Measurements from ENCODE around the gene EFCAB6.

Gene EFCAB6

GRCh38 chr22:43739851-43740379 lies 72.2 kb downstream of the EFCAB6 start:
- TF ChIP-seq POLR2AphosphoS5 (IDR thresholded peaks at IDR 0.05; ENCODE audit: low read depth, low read length) (no peak), TAF1 (IDR thresholded peaks at IDR 0.05; ENCODE audit: borderline replicate concordance, low read depth, low read length) (no peak)
- FAIRE-seq: no peak
- no peak for DNase-seq (ENCODE audit: insufficient read length)

DNA sequence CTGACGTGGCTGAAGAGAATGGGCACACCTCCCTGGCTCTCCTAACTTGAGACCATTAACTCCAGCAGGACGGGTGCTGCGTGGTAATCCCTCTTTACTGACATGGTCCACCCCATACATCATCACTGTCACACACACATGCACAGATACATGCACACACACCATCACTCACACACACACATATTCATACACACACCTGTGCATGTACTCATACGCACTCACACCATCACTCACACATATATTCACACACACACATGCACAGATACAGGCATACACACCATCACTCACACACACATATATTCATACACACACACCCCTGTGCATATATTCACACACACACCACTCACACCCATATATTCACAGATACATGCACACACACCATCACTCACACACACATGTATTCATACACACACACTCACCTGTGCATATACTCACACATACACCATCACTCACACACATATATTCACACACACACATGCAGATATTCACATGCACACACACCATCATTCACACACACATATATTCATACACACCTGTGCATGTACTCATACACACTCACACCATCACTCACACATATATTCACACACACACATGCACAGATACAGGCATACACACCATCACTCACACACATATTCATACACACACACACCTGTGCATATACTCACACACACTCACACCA lies 74.8 kb downstream of the EFCAB6 start:
- DNase-seq (ENCODE audit: insufficient read length) (no peak), FAIRE-seq (no peak)
- no peak for TF ChIP-seq TAF1 (IDR thresholded peaks at IDR 0.05; ENCODE audit: borderline replicate concordance, low read depth, low read length)
- no peak for TF ChIP-seq POLR2AphosphoS5 (IDR thresholded peaks at IDR 0.05; ENCODE audit: low read depth, low read length)
- TF ChIP-seq POLR2A (IDR thresholded peaks at IDR 0.05; ENCODE audit: low read depth, low read length): no peak

- TF ChIP-seq POLR2AphosphoS5 (IDR thresholded peaks at IDR 0.05; ENCODE audit: low read depth, low read length) (no peak), POLR2A (IDR thresholded peaks at IDR 0.05; ENCODE audit: low read depth, low read length) (no peak), TAF1 (IDR thresholded peaks at IDR 0.05; ENCODE audit: borderline replicate concordance, low read depth, low read length) (no peak)
- DNase-seq (ENCODE audit: insufficient read length): no peak
- FAIRE-seq: no peak
Measured at GRCh38 chr22:43736651-43737050, 75.5 kb downstream of the EFCAB6 start.

DNA sequence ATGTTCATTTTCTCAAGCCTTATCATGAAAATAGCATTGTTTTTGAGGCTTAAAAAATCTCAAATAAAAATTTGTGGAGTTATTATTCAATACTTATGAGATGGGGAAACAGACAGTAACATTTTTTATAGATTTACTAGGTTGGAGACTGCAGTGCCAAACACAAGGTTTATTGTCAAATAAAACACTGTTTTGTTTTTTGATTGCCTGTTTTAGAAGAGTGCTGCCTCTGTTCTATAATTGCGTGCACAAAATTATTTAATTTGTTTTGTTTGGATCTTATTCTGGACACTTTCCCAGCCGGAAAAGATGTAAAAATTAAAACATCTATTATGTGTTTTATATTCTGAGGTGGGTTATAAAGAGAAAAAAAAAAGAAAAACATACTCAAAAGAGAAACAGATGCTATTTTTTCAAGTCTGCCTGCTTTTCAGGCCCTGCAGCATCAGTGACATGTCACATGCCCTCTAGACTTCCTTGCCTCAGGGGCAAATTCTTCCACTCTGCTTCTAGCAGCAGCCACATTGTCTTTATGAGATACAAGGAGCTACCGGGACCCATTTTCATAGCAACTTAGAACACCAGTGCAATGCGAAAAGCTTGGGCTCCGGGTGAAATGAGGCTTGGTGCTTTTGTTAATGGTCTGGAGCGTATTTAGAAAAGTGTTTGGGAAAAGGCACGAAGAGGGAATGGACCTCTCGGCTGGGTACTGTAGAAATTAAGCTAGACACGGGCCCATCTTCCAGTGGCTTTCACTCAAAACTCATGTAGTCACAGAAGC lies 77.5 kb downstream of the EFCAB6 start:
- FAIRE-seq: no peak
- TF ChIP-seq TAF1 (IDR thresholded peaks at IDR 0.05; ENCODE audit: borderline replicate concordance, low read depth, low read length) (no peak), POLR2A (IDR thresholded peaks at IDR 0.05; ENCODE audit: low read depth, low read length) (no peak), POLR2AphosphoS5 (IDR thresholded peaks at IDR 0.05; ENCODE audit: low read depth, low read length) (no peak)

DNA sequence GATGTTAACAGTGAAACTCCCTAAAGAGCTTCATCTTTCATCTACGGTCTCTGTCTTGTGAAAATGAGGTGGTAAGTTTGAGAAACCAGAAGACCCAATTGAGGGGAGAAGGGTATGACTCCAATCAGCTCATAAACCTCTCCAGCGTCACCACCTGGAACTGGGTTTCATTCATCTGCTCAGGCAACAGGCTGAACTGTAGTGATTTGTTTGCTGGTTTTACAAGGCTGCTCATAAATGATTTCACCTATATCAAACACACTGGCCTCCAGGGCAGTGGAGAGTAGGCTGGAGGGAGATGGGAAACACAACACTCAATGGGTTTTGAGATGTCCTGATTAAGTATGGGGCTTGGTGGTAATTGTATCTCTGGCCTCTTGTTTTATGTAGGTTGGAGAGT lies 79.0 kb downstream of the EFCAB6 start:
- no peak for TF ChIP-seq POLR2A (IDR thresholded peaks at IDR 0.05; ENCODE audit: low read depth, low read length)
- DNase-seq (ENCODE audit: insufficient read length): no peak
- no peak for FAIRE-seq

More for the DNA sequence above, 77.5 kb downstream of the EFCAB6 start:
- no peak for DNase-seq (ENCODE audit: insufficient read length)

DNA sequence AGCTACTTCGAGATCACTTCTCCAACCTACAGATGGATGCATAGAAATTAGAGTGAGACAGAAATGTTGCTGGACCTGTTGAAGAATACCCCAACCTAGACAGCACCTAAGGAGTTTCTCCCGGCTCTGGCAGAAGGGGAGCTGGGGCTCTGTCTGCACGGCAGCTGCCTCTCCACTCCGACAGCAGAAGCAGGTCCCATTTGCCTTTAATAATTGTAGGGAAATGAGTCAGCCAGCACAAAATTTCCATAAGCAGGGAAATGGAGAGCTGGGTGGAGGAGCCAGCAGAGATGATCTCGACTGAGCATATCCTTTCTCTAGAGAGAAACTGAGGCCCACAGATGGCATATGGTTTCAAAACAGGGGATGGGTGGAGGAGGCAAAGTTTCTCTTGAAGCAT lies 80.1 kb downstream of the EFCAB6 start:
- no peak for FAIRE-seq
- DNase-seq (ENCODE audit: insufficient read length): no peak
- TF ChIP-seq POLR2AphosphoS5 (IDR thresholded peaks at IDR 0.05; ENCODE audit: low read depth, low read length): no peak
- TF ChIP-seq POLR2A (IDR thresholded peaks at IDR 0.05; ENCODE audit: low read depth, low read length): no peak
- TF ChIP-seq TAF1 (IDR thresholded peaks at IDR 0.05; ENCODE audit: borderline replicate concordance, low read depth, low read length): no peak

DNA sequence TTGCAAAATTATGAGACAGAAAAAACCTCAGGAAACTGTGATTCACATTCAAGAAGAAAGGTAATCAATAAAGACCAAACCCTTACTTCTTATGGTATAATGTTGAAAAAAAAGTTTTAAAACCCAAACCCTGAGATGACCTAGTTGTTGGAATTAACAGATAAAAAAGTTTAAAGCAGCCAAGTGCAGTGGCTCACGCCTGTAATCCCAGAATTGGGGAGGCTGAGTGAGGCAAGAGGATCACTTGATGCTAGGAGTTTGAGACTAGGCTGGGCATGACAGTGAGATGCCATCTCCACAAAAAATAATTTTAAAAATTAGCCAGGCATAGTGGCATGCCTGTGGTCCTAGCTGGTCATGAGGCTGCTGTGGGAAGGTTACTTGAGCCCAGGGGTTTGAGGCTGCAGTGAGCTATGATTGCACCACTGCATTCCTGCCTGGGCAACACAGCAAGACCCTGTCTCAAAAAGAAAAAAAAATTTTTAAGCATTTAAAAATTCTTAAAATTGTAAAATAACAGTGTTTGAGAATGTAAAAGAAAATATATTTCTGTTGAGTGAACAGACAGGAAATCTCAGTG lies 85.1 kb downstream of the EFCAB6 start:
- DNase-seq (ENCODE audit: insufficient read length): no peak
- FAIRE-seq: no peak
- TF ChIP-seq POLR2AphosphoS5 (IDR thresholded peaks at IDR 0.05; ENCODE audit: low read depth, low read length) (no peak), POLR2A (IDR thresholded peaks at IDR 0.05; ENCODE audit: low read depth, low read length) (no peak), TAF1 (IDR thresholded peaks at IDR 0.05; ENCODE audit: borderline replicate concordance, low read depth, low read length) (no peak)

GRCh38 chr22:43726322-43726721 lies 85.8 kb downstream of the EFCAB6 start:
- TF ChIP-seq POLR2A (IDR thresholded peaks at IDR 0.05; ENCODE audit: low read depth, low read length) (no peak), TAF1 (IDR thresholded peaks at IDR 0.05; ENCODE audit: borderline replicate concordance, low read depth, low read length) (no peak), POLR2AphosphoS5 (IDR thresholded peaks at IDR 0.05; ENCODE audit: low read depth, low read length) (no peak)
- DNase-seq (ENCODE audit: insufficient read length) (no peak), FAIRE-seq (no peak)

GRCh38 chr22:43723816-43724215 lies 88.3 kb downstream of the EFCAB6 start:
- FAIRE-seq (no peak), DNase-seq (ENCODE audit: insufficient read length) (no peak)
- TF ChIP-seq TAF1 (IDR thresholded peaks at IDR 0.05; ENCODE audit: borderline replicate concordance, low read depth, low read length) (no peak), POLR2A (IDR thresholded peaks at IDR 0.05; ENCODE audit: low read depth, low read length) (no peak), POLR2AphosphoS5 (IDR thresholded peaks at IDR 0.05; ENCODE audit: low read depth, low read length) (no peak)

DNA sequence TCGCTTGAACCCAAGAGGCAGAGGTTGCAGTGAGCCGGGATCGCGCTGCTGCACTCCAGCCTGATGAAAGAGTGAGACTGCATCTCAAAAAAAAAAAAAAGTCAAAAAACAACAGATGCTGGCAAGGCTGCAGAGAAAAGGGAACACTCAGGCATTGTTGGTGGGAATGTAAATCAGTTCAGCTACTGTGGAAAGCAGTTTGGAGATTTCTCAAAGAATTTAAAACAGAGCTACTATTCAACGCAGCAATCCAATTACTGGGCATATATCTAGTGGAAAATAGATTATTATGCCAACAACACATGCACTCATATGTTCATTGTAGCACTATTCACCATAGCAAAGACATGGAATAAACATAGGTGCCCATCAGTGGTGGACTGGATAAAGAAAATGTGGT lies 89.7 kb downstream of the EFCAB6 start:
- DNase-seq (ENCODE audit: insufficient read length) (no peak), FAIRE-seq (no peak)
- TF ChIP-seq TAF1 (IDR thresholded peaks at IDR 0.05; ENCODE audit: borderline replicate concordance, low read depth, low read length) (no peak), POLR2A (IDR thresholded peaks at IDR 0.05; ENCODE audit: low read depth, low read length) (no peak), POLR2AphosphoS5 (IDR thresholded peaks at IDR 0.05; ENCODE audit: low read depth, low read length) (no peak)

GRCh38 chr22:43720716-43721115 lies 91.4 kb downstream of the EFCAB6 start:
- no peak for FAIRE-seq
- DNase-seq (ENCODE audit: insufficient read length): no peak
- no peak for TF ChIP-seq TAF1 (IDR thresholded peaks at IDR 0.05; ENCODE audit: borderline replicate concordance, low read depth, low read length)
- no peak for TF ChIP-seq POLR2AphosphoS5 (IDR thresholded peaks at IDR 0.05; ENCODE audit: low read depth, low read length)
- TF ChIP-seq POLR2A (IDR thresholded peaks at IDR 0.05; ENCODE audit: low read depth, low read length): no peak

DNA sequence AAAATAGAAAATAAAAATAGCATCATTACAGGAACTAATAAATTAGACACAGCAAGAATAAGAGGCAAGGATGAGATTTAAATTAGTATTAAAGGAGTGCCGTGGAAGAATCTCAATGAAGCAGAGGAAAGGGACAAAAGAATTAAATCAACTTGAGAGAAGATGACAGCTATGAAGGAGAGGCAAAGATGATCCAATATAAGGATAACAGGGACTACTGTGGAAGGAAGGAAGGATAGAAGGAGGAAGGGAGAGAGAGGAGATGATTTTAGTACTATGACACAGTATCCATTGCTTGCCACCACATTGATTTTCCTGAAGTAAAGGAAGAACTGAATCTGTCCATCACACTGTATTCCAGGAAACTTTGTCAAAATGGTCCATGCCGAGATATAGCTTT lies 98.0 kb downstream of the EFCAB6 start:
- TF ChIP-seq POLR2AphosphoS5 (IDR thresholded peaks at IDR 0.05; ENCODE audit: low read depth, low read length) (no peak), TAF1 (IDR thresholded peaks at IDR 0.05; ENCODE audit: borderline replicate concordance, low read depth, low read length) (no peak), POLR2A (IDR thresholded peaks at IDR 0.05; ENCODE audit: low read depth, low read length) (no peak)
- DNase-seq (ENCODE audit: insufficient read length): no peak
- no peak for FAIRE-seq
